Measurements from ENCODE around the gene KCNQ5. TPM values are rescaled to one million over a fixed set of nuclear protein-coding genes. Genes with fewer than 3 reads are reported as not detected.

KCNQ5 gene
- total RNA-seq, 2 donors from 2014 or later: 0.67 TPM; not detected in 1

DNA sequence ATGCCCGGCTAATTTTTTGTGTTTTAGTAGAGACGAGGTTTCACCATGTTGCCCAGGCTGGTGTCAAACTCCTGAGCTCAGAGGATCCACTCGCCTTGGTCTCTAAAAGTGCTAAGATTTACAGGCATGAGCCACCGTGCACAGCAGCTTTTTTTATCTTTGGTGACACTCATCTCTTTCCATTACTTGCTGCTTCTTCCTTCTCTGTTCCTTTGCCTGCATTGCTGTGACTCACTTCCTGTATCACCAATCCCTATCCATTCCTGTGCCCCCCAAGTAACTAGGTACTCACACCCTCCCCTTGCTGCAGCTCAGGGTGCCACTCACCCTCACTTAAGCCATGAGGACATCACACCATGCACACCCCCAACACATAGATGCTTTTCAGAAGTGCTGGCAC is 578.9 kb downstream of the KCNQ5 start:
- Histone ChIP-seq H3K27ac (no peak overlapping the region), H3K36me3 (no peaks in the 10 kb centered on the region), H3K9me3 (no peaks in the 10 kb centered on the region), H3K27me3 (no peaks in the 10 kb centered on the region), H3K4me1 (no peaks in the 10 kb centered on the region), H3K4me3 (no peak overlapping the region)
- TF ChIP-seq, protein P1, sequence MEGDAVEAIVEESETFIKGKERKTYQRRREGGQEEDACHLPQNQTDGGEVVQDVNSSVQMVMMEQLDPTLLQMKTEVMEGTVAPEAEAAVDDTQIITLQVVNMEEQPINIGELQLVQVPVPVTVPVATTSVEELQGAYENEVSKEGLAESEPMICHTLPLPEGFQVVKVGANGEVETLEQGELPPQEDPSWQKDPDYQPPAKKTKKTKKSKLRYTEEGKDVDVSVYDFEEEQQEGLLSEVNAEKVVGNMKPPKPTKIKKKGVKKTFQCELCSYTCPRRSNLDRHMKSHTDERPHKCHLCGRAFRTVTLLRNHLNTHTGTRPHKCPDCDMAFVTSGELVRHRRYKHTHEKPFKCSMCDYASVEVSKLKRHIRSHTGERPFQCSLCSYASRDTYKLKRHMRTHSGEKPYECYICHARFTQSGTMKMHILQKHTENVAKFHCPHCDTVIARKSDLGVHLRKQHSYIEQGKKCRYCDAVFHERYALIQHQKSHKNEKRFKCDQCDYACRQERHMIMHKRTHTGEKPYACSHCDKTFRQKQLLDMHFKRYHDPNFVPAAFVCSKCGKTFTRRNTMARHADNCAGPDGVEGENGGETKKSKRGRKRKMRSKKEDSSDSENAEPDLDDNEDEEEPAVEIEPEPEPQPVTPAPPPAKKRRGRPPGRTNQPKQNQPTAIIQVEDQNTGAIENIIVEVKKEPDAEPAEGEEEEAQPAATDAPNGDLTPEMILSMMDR (IDR thresholded peaks at IDR 0.05): no peak
- no peak for DNase-seq (ENCODE audit: low spot score)

- DNase-seq (ENCODE audit: low spot score): no peak
- TF ChIP-seq, protein P1 (IDR thresholded peaks at IDR 0.05): no peak
- Histone ChIP-seq H3K9me3 (no peaks in the 10 kb centered on the region), H3K27me3 (no peaks in the 10 kb centered on the region), H3K4me3 (no peak overlapping the region), H3K27ac (no peak overlapping the region), H3K36me3 (no peaks in the 10 kb centered on the region), H3K4me1 (no peaks in the 10 kb centered on the region)
Measured at GRCh38 chr6:73203098-73203497, 581.2 kb downstream of the KCNQ5 start.

DNA sequence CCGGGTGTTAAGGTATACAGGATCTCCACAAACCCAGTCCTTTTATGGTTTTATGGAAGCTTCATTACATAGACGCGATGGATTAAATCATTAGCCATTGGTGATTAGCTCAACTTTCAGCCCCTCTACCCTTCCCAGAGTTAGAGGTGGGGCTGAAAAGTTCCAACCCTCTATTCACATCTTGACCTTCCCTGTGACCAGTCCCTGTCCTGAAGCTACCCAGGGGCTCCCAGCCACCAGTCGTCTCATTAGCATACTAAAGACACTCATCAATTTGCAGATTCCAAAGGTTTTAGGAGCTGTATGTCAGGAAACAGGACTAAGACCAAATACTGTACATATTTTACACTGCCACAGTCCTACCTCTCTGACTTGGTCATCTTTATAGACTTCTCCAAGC is 582.4 kb downstream of the KCNQ5 start:
- Histone ChIP-seq H3K4me3 (no peak overlapping the region), H3K4me1 (no peaks in the 10 kb centered on the region), H3K27me3 (no peaks in the 10 kb centered on the region), H3K9me3 (no peaks in the 10 kb centered on the region), H3K36me3 (no peaks in the 10 kb centered on the region), H3K27ac (no peak overlapping the region)
- no peak for DNase-seq (ENCODE audit: low spot score)
- TF ChIP-seq, protein P1 (IDR thresholded peaks at IDR 0.05): no peak

GRCh38 chr6:73207221-73207837 is 585.5 kb downstream of the KCNQ5 start:
- no peak overlapping the region for H3K27ac ChIP-seq
- no peak for DNase-seq (ENCODE audit: low spot score)
- no peaks in the 10 kb centered on the region for H3K36me3 ChIP-seq
- TF ChIP-seq, protein P1 (IDR thresholded peaks at IDR 0.05): no peak
- H3K27me3 ChIP-seq: no peaks in the 10 kb centered on the region
- H3K4me3 ChIP-seq: no peak overlapping the region
- no peaks in the 10 kb centered on the region for H3K9me3 ChIP-seq
- H3K4me1 ChIP-seq: no peaks in the 10 kb centered on the region

DNA sequence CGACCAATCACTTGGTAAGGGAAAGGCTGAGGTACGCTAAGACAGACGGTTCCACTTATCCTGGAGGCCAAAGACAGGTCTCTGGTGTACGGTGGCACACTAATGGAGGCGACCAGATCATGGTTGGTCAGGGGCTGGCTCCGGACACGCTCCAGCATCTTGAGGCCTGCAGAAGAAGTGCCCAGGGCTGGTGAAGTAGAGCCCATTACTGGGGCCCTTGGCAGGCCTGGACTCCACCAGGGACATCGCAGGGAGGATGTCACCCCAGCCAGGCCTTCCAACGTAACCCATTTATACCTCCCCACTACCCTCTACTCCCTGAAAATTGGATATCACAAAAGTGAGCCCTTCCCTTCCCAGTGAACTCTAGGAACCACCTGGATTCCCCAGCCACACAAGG is 587.3 kb downstream of the KCNQ5 start:
- no peak for DNase-seq (ENCODE audit: low spot score)
- Histone ChIP-seq H3K4me1 (no peaks in the 10 kb centered on the region), H3K36me3 (no peaks in the 10 kb centered on the region), H3K4me3 (no peak overlapping the region), H3K9me3 (no peaks in the 10 kb centered on the region), H3K27me3 (no peaks in the 10 kb centered on the region), H3K27ac (no peak overlapping the region)
- TF ChIP-seq, protein P1 (IDR thresholded peaks at IDR 0.05): no peak

GRCh38 chr6:73216859-73217258 is 595.0 kb downstream of the KCNQ5 start:
- TF ChIP-seq, protein P1 (IDR thresholded peaks at IDR 0.05): no peak

More at GRCh38 chr6:73216859-73217258, 595.0 kb downstream of the KCNQ5 start:
- Histone ChIP-seq H3K4me1 (no peaks in the 10 kb centered on the region), H3K36me3 (no peaks in the 10 kb centered on the region), H3K9me3 (no peaks in the 10 kb centered on the region), H3K27me3 (no peaks in the 10 kb centered on the region), H3K4me3 (no peak overlapping the region), H3K27ac (no peak overlapping the region)
- no peak for DNase-seq (ENCODE audit: low spot score)
